Measurements from ENCODE around the gene CRADD.

CRADD gene

DNA sequence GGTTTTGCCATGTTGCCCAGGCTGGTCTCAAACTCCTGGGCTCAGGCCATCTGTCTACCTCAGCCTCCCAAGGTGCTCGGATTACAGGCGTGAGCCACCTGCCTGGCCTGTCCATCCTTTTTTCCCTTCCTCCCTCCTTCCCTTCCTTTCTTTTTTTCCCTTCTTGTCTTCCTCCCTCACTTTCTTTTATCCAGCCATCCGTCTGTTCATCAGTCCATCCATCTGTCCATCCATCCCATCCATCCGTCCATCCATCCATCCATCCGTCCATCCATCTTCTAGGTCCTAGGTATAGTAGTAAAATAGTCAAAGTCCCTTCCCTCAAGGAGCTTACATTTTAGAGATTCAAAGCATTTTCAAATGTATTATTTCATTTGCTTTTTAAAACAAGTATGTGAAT lies 56.8 kb downstream of the CRADD start:
- H3K4me3 ChIP-seq (ENCODE audit: low read depth, low read length), result no peak overlapping the region
- no peaks in the 10 kb centered on the region for H3K9me3 ChIP-seq (ENCODE audit: control insufficient read depth, insufficient read depth, low read depth, low read length)
- POLR2A ChIA-PET, result interaction anchor here (0.7 kb wide), 1 partner anchor 152 kb away, joined by 3 read pairs; no protein-coding TSS in a partner anchor
- TF ChIP-seq ZNF366 (tag by site-specific recombination; conservative IDR thresholded peaks at IDR 0.05), result peak; percentile 87
- TF ChIP-seq ZBTB20 (tag by site-specific recombination; IDR thresholded peaks at IDR 0.05), result no peak
- no peak for TF ChIP-seq KLF9 (tag by site-specific recombination; IDR thresholded peaks at IDR 0.05; ENCODE audit: low read depth)
- CTCF ChIA-PET, result interaction anchor here (0.7 kb wide), 1 partner anchor 66 kb away, joined by 11 read pairs; no protein-coding TSS in a partner anchor
- H3K4me1 ChIP-seq (ENCODE audit: control insufficient read depth, insufficient read depth, low read length), result no peaks in the 10 kb centered on the region
- H3K27ac ChIP-seq (ENCODE audit: extremely low read depth, low read depth, low read length), result no peak overlapping the region
- H3K36me3 ChIP-seq (ENCODE audit: control insufficient read depth in 2 of 2, insufficient read depth in 1 of 2, low read length in 2 of 2), result no peaks in the 10 kb centered on the region

DNA sequence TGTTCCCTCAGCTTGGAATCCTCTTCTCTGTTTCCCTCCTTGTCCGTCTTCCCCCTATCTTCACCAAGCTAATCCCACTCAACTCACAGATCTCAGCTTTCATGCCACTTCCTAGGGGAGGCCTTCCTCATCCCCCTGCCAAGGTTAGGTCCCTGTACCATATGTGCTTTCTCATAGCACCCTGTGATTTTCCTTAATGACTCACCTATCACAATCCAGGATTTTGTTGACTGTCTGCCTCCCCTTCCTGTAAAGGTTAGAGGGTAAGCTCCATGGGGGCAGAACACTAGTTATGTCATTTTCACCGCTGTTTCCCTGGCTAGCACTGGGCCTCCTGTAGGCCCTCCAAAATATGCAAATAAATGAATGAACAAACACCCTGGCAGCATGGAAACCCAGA lies 57.6 kb downstream of the CRADD start:
- Histone ChIP-seq H3K9me3 (ENCODE audit: control insufficient read depth, insufficient read depth, low read depth, low read length) (no peaks in the 10 kb centered on the region), H3K4me1 (ENCODE audit: control insufficient read depth, insufficient read depth, low read length) (no peaks in the 10 kb centered on the region), H3K27ac (ENCODE audit: extremely low read depth, low read depth, low read length) (no peak overlapping the region), H3K36me3 (ENCODE audit: control insufficient read depth in 2 of 2, insufficient read depth in 1 of 2, low read length in 2 of 2) (no peaks in the 10 kb centered on the region), H3K4me3 (ENCODE audit: low read depth, low read length) (no peak overlapping the region)
- no peak for TF ChIP-seq ZNF660 (tag by site-specific recombination; IDR thresholded peaks at IDR 0.05)
- no peak for TF ChIP-seq ZNF544 (tag by site-specific recombination; IDR thresholded peaks at IDR 0.05)
- TF ChIP-seq, protein P1, sequence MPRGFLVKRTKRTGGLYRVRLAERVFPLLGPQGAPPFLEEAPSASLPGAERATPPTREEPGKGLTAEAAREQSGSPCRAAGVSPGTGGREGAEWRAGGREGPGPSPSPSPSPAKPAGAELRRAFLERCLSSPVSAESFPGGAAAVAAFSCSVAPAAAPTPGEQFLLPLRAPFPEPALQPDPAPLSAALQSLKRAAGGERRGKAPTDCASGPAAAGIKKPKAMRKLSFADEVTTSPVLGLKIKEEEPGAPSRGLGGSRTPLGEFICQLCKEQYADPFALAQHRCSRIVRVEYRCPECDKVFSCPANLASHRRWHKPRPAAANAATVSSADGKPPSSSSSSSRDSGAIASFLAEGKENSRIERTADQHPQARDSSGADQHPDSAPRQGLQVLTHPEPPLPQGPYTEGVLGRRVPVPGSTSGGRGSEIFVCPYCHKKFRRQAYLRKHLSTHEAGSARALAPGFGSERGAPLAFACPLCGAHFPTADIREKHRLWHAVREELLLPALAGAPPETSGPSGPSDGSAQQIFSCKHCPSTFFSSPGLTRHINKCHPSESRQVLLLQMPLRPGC (tag by site-specific recombination; IDR thresholded peaks at IDR 0.05), result no peak
- no peak for TF ChIP-seq ZNF776 (tag by site-specific recombination; IDR thresholded peaks at IDR 0.05; ENCODE audit: borderline replicate concordance)
- TF ChIP-seq ZNF202 (tag by site-specific recombination; IDR thresholded peaks at IDR 0.05; ENCODE audit: borderline replicate concordance), result no peak
- no peak for TF ChIP-seq ZNF510 (tag by site-specific recombination; IDR thresholded peaks at IDR 0.05; ENCODE audit: insufficient replicate concordance)
- TF ChIP-seq GLIS1 (tag by site-specific recombination; IDR thresholded peaks at IDR 0.05), result peak; percentile 66
- TF ChIP-seq, protein P2, sequence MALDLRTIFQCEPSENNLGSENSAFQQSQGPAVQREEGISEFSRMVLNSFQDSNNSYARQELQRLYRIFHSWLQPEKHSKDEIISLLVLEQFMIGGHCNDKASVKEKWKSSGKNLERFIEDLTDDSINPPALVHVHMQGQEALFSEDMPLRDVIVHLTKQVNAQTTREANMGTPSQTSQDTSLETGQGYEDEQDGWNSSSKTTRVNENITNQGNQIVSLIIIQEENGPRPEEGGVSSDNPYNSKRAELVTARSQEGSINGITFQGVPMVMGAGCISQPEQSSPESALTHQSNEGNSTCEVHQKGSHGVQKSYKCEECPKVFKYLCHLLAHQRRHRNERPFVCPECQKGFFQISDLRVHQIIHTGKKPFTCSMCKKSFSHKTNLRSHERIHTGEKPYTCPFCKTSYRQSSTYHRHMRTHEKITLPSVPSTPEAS (tag by site-specific recombination; IDR thresholded peaks at IDR 0.05), result no peak
- TF ChIP-seq SP7 (tag by site-specific recombination; IDR thresholded peaks at IDR 0.05), result 0 out of 2 replicates have a peak, but pooled peaks have one; percentile 13
- ChIA-PET CTCF (no interaction called here), POLR2A (interaction anchor here (0.7 kb wide), 1 partner anchor 151 kb away, joined by 3 read pairs; no protein-coding TSS in a partner anchor)

DNA sequence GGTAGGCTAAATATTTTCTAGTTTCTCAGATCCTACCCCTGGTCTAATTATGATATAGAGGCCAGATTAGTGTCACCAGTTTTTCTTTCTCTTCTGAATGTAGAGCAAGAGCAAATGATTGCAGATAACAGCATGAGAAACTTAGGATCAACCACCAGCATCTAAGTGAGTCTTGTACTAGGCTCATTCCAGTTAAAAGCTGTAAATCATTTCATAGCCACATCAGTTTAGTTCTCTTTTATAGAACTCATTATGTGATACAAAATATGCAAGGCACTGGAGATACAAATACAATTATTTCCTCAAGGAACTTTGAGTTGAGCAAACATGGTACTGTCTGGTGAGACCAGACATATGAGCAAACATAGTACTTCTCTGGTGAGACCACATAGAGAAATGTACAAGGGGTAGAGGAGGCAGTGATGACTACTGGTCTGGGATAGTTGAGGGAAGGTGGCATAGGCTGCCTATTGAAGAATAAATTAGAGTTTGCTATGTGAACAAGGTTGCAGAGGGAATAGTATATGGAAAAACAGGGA lies 59.5 kb downstream of the CRADD start:
- CTCF ChIA-PET, result no interaction called here
- TF ChIP-seq, protein P3, sequence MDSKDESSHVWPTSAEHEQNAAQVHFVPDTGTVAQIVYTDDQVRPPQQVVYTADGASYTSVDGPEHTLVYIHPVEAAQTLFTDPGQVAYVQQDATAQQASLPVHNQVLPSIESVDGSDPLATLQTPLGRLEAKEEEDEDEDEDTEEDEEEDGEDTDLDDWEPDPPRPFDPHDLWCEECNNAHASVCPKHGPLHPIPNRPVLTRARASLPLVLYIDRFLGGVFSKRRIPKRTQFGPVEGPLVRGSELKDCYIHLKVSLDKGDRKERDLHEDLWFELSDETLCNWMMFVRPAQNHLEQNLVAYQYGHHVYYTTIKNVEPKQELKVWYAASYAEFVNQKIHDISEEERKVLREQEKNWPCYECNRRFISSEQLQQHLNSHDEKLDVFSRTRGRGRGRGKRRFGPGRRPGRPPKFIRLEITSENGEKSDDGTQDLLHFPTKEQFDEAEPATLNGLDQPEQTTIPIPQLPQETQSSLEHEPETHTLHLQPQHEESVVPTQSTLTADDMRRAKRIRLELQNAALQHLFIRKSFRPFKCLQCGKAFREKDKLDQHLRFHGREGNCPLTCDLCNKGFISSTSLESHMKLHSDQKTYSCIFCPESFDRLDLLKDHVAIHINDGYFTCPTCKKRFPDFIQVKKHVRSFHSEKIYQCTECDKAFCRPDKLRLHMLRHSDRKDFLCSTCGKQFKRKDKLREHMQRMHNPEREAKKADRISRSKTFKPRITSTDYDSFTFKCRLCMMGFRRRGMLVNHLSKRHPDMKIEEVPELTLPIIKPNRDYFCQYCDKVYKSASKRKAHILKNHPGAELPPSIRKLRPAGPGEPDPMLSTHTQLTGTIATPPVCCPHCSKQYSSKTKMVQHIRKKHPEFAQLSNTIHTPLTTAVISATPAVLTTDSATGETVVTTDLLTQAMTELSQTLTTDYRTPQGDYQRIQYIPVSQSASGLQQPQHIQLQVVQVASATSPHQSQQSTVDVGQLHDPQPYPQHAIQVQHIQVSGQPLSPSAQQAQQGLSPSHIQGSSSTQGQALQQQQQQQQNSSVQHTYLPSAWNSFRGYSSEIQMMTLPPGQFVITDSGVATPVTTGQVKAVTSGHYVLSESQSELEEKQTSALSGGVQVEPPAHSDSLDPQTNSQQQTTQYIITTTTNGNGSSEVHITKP (tag by site-specific recombination; IDR thresholded peaks at IDR 0.05), result peak; percentile 51; the same call in 1 of the 2 replicates
- no peak for TF ChIP-seq SETDB1 (IDR thresholded peaks at IDR 0.05; ENCODE audit: insufficient read length, low read length)
- TF ChIP-seq ZBTB17 (tag by site-specific recombination; IDR thresholded peaks at IDR 0.05), result peak; percentile 53; the same call in 1 of the 2 replicates
- Histone ChIP-seq H3K4me3 (ENCODE audit: low read depth, low read length) (no peak overlapping the region), H3K36me3 (ENCODE audit: control insufficient read depth in 2 of 2, insufficient read depth in 1 of 2, low read length in 2 of 2) (no peaks in the 10 kb centered on the region), H3K9me3 (ENCODE audit: control insufficient read depth, insufficient read depth, low read depth, low read length) (no peaks in the 10 kb centered on the region), H3K4me1 (ENCODE audit: control insufficient read depth, insufficient read depth, low read length) (peaks cover 3% of the 10 kb centered on the region; the same call in 1 of the 2 replicates), H3K27ac (ENCODE audit: extremely low read depth, low read depth, low read length) (no peak overlapping the region)
- POLR2A ChIA-PET, result no interaction called here

Data from HEK293 (cell line).